Measurements from ENCODE around the gene AKAP7.

- TF ChIP-seq CTCF (IDR thresholded peaks at IDR 0.05) (no peak), EZH2 (IDR thresholded peaks at IDR 0.05; ENCODE audit: borderline replicate concordance, insufficient read depth, low read depth, low read length, poor library complexity, severe bottlenecking) (no peak)
These were observed 135.3 kb downstream of the AKAP7 start for GRCh38 chr6:131270534-131270933.

All from B cell (primary cell).